SU-DHL-6 (cell line): ENCODE measurements around the gene MEFV.

Experiments used
- EZH2phosphoT487 ChIP-seq: fragments of 200-600 bp; sonication (generic), shearing (Covaris generic); conservative IDR thresholded peaks from 2 replicates; pipeline ENCODE4 v1.6.1; 2018; ENCODE audit warnings: mild to moderate bottlenecking, antibody characterized with exemption, low read length, moderate library complexity, mixed read lengths
- TF ChIP-seq, protein P1 (sequence below): fragments of 200-600 bp; sonication (generic); IDR thresholded peaks from one replicate; pipeline ENCODE4 v1.5.1; 2017; ENCODE audit warnings: antibody characterized with exemption, mild to moderate bottlenecking, low read length, moderate library complexity; ENCODE audit not compliant: insufficient read depth, poor library complexity, severe bottlenecking

DNA sequence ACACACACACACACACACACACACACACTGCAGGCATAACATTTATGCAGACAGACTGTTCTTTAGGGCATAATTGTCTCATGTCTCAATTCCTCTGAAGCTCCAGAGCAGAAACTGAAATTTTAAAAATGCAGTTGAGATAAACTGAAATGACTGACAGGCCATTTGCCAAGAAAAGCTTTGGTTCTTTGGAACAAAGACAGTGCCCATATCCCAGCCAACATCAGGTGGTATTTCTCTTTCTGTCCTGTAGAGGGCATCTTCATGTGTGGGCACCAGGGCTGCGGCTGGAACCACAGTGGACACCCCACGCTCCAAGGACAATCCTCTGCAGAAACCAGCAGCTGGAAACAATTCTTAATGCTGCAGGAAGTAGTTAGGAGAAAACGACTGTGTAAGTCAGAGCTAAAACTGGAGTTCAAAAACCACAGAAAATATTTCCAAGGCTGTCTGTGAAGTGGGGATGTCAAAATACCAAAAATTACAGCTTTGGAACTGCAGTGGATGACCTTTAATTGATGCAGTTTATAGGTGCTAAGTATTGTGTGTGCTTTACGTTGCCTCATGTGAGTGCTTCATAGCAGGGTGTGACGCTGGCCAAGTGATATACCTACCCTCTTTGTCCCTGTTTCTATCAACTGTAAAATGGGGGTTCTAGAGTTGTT, 10.6 kb upstream of the MEFV start:
- TF ChIP-seq, protein P1, sequence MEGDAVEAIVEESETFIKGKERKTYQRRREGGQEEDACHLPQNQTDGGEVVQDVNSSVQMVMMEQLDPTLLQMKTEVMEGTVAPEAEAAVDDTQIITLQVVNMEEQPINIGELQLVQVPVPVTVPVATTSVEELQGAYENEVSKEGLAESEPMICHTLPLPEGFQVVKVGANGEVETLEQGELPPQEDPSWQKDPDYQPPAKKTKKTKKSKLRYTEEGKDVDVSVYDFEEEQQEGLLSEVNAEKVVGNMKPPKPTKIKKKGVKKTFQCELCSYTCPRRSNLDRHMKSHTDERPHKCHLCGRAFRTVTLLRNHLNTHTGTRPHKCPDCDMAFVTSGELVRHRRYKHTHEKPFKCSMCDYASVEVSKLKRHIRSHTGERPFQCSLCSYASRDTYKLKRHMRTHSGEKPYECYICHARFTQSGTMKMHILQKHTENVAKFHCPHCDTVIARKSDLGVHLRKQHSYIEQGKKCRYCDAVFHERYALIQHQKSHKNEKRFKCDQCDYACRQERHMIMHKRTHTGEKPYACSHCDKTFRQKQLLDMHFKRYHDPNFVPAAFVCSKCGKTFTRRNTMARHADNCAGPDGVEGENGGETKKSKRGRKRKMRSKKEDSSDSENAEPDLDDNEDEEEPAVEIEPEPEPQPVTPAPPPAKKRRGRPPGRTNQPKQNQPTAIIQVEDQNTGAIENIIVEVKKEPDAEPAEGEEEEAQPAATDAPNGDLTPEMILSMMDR = peak; percentile 68
- TF ChIP-seq EZH2phosphoT487 = no peak
